Measurements from ENCODE around the gene CLN3. TPM values are rescaled to one million over a fixed set of nuclear protein-coding genes. Genes with fewer than 3 reads are reported as not detected.
A peak's percentile ranks its signal among the peaks of the same experiment; 100 is the strongest.

Gene CLN3
- total and polyA plus RNA-seq, 2 experiments from 2014 or later = 18.1 to 31.4 TPM

- H3K4me1 Mint-ChIP-seq = no peaks in the 10 kb centered on the region
- Histone ChIP-seq H4K20me1 (replicated peaks; ENCODE audit: insufficient read depth) (no peaks in the 10 kb centered on the region), H3K79me2 (replicated peaks; ENCODE audit: insufficient read depth) (no peaks in the 10 kb centered on the region), H3K4me3 (no peak overlapping the region), H3K27ac (ENCODE audit: low read depth) (no peak overlapping the region), H3K4me2 (no peak overlapping the region), H3F3A (replicated peaks; ENCODE audit: low read depth) (no peaks in the 10 kb centered on the region), H3K27me3 (ENCODE audit: insufficient read depth) (no peaks in the 10 kb centered on the region), H3K36me3 (ENCODE audit: insufficient read depth) (no peaks in the 10 kb centered on the region), H3K4me1 (ENCODE audit: insufficient read depth) (no peaks in the 10 kb centered on the region), H2AFZ (no peak overlapping the region), H3K9me2 (ENCODE audit: insufficient read depth) (no peaks in the 10 kb centered on the region)
- DNase-seq (ENCODE audit: low spot score) = no peak
- H3K4me3 Mint-ChIP-seq = no peak overlapping the region
- peak overlapping the region; percentile 40; the same call in 1 of the 2 replicates for H3K27ac Mint-ChIP-seq
- H3K9me3 Mint-ChIP-seq = no peaks in the 10 kb centered on the region
- no peak for TF ChIP-seq ZNF331 (CRISPR knock-in tag; IDR thresholded peaks at IDR 0.05; ENCODE audit: low read depth)
- H3K27me3 Mint-ChIP-seq (ENCODE audit: insufficient read depth, low read depth, poor library complexity) = peaks cover 18% of the 10 kb centered on the region
- ATAC-seq = no peak
- H3K36me3 Mint-ChIP-seq (ENCODE audit: low read depth) = no peaks in the 10 kb centered on the region
Measured at GRCh38 chr16:28511031-28511430, 19.2 kb upstream of the CLN3 start.

GRCh38 chr16:28505489-28506137 lies 13.7 kb upstream of the CLN3 start:
- no peak overlapping the region for H3K4me3 ChIP-seq
- no peaks in the 10 kb centered on the region for H3K79me2 ChIP-seq (replicated peaks; ENCODE audit: insufficient read depth)
- H3K27ac ChIP-seq (ENCODE audit: low read depth) = no peak overlapping the region
- Mint-ChIP-seq H3K27ac (no peak overlapping the region), H3K4me1 (no peaks in the 10 kb centered on the region), H3K36me3 (ENCODE audit: low read depth) (no peaks in the 10 kb centered on the region), H3K4me3 (no peak overlapping the region), H3K9me3 (no peaks in the 10 kb centered on the region), H3K27me3 (ENCODE audit: insufficient read depth, low read depth, poor library complexity) (peaks cover 23% of the 10 kb centered on the region)
- no peaks in the 10 kb centered on the region for H3K36me3 ChIP-seq (ENCODE audit: insufficient read depth)
- DNase-seq (ENCODE audit: low spot score) (no peak), ATAC-seq (no peak)
- no peak overlapping the region for H2AFZ ChIP-seq
- H3K4me1 ChIP-seq (ENCODE audit: insufficient read depth) = no peaks in the 10 kb centered on the region
- no peaks in the 10 kb centered on the region for H3K27me3 ChIP-seq (ENCODE audit: insufficient read depth)
- no peaks in the 10 kb centered on the region for H3F3A ChIP-seq (replicated peaks; ENCODE audit: low read depth)
- H4K20me1 ChIP-seq (replicated peaks; ENCODE audit: insufficient read depth) = no peaks in the 10 kb centered on the region
- peaks cover 6% of the 10 kb centered on the region; the same call in 1 of the 2 replicates for H3K9me2 ChIP-seq (ENCODE audit: insufficient read depth)
- H3K4me2 ChIP-seq = no peak overlapping the region
- TF ChIP-seq EZH2 (IDR thresholded peaks at IDR 0.05; ENCODE audit: low read depth, unreplicated experiment) (no peak), ZNF331 (CRISPR knock-in tag; IDR thresholded peaks at IDR 0.05; ENCODE audit: low read depth) (no peak), REST (IDR thresholded peaks at IDR 0.05; ENCODE audit: unreplicated experiment) (no peak), CREB1 (CRISPR knock-in tag; IDR thresholded peaks at IDR 0.05; ENCODE audit: low read depth) (no peak), JUNB (IDR thresholded peaks at IDR 0.05; ENCODE audit: unreplicated experiment) (no peak), EZH2phosphoT487 (IDR thresholded peaks at IDR 0.05; ENCODE audit: unreplicated experiment) (no peak), ZNF114 (CRISPR knock-in tag; IDR thresholded peaks at IDR 0.05) (no peak), NANOG (IDR thresholded peaks at IDR 0.05; ENCODE audit: borderline replicate concordance) (no peak), CTCF (conservative IDR thresholded peaks at IDR 0.05; ENCODE audit: low read depth in 2 of 2) (no peak), STAT1 (IDR thresholded peaks at IDR 0.05; ENCODE audit: unreplicated experiment) (no peak), POLR2AphosphoS5 (IDR thresholded peaks at IDR 0.05; ENCODE audit: low read depth) (no peak)
- TF ChIP-seq, protein P1, sequence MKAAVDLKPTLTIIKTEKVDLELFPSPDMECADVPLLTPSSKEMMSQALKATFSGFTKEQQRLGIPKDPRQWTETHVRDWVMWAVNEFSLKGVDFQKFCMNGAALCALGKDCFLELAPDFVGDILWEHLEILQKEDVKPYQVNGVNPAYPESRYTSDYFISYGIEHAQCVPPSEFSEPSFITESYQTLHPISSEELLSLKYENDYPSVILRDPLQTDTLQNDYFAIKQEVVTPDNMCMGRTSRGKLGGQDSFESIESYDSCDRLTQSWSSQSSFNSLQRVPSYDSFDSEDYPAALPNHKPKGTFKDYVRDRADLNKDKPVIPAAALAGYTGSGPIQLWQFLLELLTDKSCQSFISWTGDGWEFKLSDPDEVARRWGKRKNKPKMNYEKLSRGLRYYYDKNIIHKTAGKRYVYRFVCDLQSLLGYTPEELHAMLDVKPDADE (IDR thresholded peaks at IDR 0.05) = no peak

Data from GM23338 (cell line).